ENCODE measurements around the gene RAB28.

Gene RAB28

GRCh38 chr4:13371048-13371447 is 113.1 kb downstream of the RAB28 start:
- DNase-seq (ENCODE audit: low read depth) = no peak

- DNase-seq (ENCODE audit: low read depth) = no peak
Measured at GRCh38 chr4:13368217-13368616, 115.9 kb downstream of the RAB28 start.

GRCh38 chr4:13367691-13368090 is 116.4 kb downstream of the RAB28 start:
- no peak for DNase-seq (ENCODE audit: low read depth)

GRCh38 chr4:13367244-13367643 is 116.9 kb downstream of the RAB28 start:
- DNase-seq (ENCODE audit: low read depth) = no peak

- DNase-seq (ENCODE audit: low read depth) = no peak
Measured at GRCh38 chr4:13365195-13365594, 118.9 kb downstream of the RAB28 start.

GRCh38 chr4:13364653-13365052 is 119.5 kb downstream of the RAB28 start:
- DNase-seq (ENCODE audit: low read depth) = no peak

GRCh38 chr4:13364172-13364571 is 120.0 kb downstream of the RAB28 start:
- no peak for DNase-seq (ENCODE audit: low read depth)

- no peak for DNase-seq (ENCODE audit: low read depth)
Measured at GRCh38 chr4:13359809-13360208, 124.3 kb downstream of the RAB28 start.

- no peak for DNase-seq (ENCODE audit: low read depth)
Measured at GRCh38 chr4:13355111-13355880, 128.8 kb downstream of the RAB28 start.

GRCh38 chr4:13349096-13349495 is 135.0 kb downstream of the RAB28 start:
- DNase-seq (ENCODE audit: low read depth) = no peak

- no peak for DNase-seq (ENCODE audit: low read depth)
Measured at GRCh38 chr4:13348216-13348615, 135.9 kb downstream of the RAB28 start.

- no peak for DNase-seq (ENCODE audit: low read depth)
Measured at GRCh38 chr4:13347517-13348125, 136.5 kb downstream of the RAB28 start.

GRCh38 chr4:13344216-13344615 is 139.9 kb downstream of the RAB28 start:
- DNase-seq (ENCODE audit: low read depth) = no peak

GRCh38 chr4:13340672-13341071 is 143.5 kb downstream of the RAB28 start:
- DNase-seq (ENCODE audit: low read depth) = no peak

- DNase-seq (ENCODE audit: low read depth) = no peak
Measured at GRCh38 chr4:13331827-13332226, 152.3 kb downstream of the RAB28 start.

GRCh38 chr4:13329963-13330362 is 154.2 kb downstream of the RAB28 start:
- peak; percentile 54 for DNase-seq (ENCODE audit: low read depth)

GRCh38 chr4:13329340-13329850 is 154.7 kb downstream of the RAB28 start:
- no peak for DNase-seq (ENCODE audit: low read depth)

GRCh38 chr4:13328591-13328990 is 155.5 kb downstream of the RAB28 start:
- no peak for DNase-seq (ENCODE audit: low read depth)

- peak; percentile 40 for DNase-seq (ENCODE audit: low read depth)
Measured at GRCh38 chr4:13327991-13328390, 156.1 kb downstream of the RAB28 start.

GRCh38 chr4:13325744-13326143 is 158.4 kb downstream of the RAB28 start:
- DNase-seq (ENCODE audit: low read depth) = no peak

GRCh38 chr4:13323921-13324320 is 160.2 kb downstream of the RAB28 start:
- no peak for DNase-seq (ENCODE audit: low read depth)

GRCh38 chr4:13322681-13323101 is 161.4 kb downstream of the RAB28 start:
- peak; percentile 91 for DNase-seq (ENCODE audit: low read depth)
